GM10248 (cell line): ENCODE measurements around the gene SMC3.

Source experiments
- CTCF ChIA-PET: fragments of 300-600 bp; sonication (Branson Sonifier 250); formaldehyde crosslinking; extraction: SDS; loops from one replicate; lab custom pipeline; 2021; ENCODE audit warnings: antibody characterized with exemption; lab: Yijun Ruan, JAX
- POLR2A ChIA-PET: fragments of 350-650 bp; sonication (Branson Sonifier 250); formaldehyde crosslinking; extraction: SDS; loops from one replicate; lab custom pipeline; 2020; ENCODE audit warnings: antibody characterized with exemption; lab: Yijun Ruan, JAX
- DNase-seq: peaks from one replicate; pipeline ENCODE4 v3.0.0; 2012; ENCODE audit errors: extremely low spot score
- TF ChIP-seq, protein P1 (sequence below): IDR thresholded peaks from 2 replicates; pipeline ENCODE4 v1.5.1; 2012; ENCODE audit warnings: mild to moderate bottlenecking, low read depth; ENCODE audit errors: extremely low read depth, missing control alignments, control extremely low read depth

The SMC3 gene

DNA sequence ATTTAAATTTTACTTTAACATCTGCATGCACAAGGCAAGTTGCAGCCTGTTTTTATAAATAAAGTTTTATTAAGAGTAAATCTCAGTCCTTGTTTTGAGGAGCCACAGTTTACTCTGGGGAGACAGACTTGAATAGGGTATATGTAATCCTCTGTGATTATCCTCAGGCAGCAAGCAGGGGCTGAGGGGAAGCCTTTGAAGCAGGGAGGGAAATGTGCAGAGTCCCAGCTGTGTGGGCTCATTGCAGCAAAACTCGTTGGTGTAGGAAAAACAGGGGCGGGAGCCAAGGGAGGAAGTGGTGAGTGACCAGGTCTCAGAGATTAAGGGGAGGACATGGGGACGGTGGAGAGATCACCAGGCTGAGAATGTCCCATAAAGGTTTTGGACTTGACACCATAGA, 34.3 kb upstream of the SMC3 start:
- TF ChIP-seq, protein P1, sequence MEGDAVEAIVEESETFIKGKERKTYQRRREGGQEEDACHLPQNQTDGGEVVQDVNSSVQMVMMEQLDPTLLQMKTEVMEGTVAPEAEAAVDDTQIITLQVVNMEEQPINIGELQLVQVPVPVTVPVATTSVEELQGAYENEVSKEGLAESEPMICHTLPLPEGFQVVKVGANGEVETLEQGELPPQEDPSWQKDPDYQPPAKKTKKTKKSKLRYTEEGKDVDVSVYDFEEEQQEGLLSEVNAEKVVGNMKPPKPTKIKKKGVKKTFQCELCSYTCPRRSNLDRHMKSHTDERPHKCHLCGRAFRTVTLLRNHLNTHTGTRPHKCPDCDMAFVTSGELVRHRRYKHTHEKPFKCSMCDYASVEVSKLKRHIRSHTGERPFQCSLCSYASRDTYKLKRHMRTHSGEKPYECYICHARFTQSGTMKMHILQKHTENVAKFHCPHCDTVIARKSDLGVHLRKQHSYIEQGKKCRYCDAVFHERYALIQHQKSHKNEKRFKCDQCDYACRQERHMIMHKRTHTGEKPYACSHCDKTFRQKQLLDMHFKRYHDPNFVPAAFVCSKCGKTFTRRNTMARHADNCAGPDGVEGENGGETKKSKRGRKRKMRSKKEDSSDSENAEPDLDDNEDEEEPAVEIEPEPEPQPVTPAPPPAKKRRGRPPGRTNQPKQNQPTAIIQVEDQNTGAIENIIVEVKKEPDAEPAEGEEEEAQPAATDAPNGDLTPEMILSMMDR = no peak
- ChIA-PET POLR2A (no interaction called here), CTCF (interaction anchor here (0.9 to 1.6 kb wide), 3 partner anchors 36 to 179 kb away, joined by 3 to 5 read pairs (median 4); no protein-coding TSS in a partner anchor)
- no peak for DNase-seq

DNA sequence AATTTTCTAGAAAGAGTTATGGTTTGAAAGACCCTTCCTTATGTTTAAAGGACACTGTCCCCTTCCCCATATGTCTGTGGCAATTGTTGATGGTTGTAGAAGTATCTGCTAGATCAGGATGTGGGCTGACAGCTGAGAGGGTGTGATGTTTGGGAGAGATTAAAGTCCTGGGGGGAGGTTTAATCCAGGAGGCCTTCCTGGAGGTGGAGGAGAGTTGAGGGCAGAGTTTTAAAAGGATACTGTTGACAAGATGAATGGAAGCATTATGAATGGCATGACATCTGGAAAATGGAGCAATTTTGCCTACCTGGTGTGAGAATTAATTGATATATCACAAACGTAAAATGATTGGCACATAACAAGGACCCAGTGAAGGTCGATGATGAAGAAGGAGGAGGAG, 32.9 kb upstream of the SMC3 start:
- ChIA-PET POLR2A (no interaction called here), CTCF (interaction anchor here (0.8 to 2.0 kb wide), 5 partner anchors 11 to 224 kb away, joined by 3 to 6 read pairs (median 3); no protein-coding TSS in a partner anchor)
- TF ChIP-seq, protein P1 = no peak
- DNase-seq = no peak

DNA sequence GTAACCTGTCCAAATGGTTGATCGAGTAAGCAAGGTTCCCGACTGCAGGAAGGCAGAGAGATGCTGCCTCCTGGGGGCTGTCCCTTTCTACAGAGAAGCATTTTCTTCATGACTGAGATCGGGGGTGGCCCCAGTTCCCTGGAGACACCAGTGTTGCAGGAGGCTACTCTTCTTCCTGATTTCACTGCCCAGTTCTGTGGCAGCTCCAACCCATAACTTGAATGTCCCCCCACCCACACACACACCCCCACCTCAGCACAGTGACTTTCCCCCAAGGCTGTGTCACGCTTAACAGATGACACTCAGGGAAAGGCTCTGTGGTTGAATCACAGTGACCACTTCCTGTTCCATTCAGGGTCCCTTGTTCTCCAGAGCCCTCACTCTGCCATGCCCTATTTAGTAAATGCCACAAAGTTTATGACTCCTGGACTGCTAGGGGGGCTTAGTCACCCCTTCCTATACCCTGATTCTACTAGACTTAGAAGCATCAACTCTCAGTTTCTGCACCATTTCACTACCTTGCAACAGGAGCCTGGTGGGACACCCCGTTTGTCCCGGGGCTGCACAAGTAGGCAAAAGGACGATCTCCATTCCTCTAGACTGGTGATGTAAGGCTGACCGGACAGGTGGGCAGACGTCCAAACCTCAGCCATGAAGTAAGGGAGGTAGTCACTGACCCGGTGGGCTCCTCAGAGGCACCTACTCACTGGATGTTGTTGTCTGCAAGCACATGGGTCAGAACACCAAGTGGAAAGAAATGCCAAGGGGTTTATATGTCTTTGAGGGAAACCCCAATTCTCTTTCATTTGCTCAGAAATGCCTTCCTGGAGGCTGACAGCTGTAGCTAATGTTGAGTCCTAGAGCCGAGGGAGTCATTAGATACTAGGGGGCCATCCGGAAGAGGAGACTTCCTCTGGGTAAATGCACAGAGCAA, 31.3 kb upstream of the SMC3 start:
- CTCF ChIA-PET = interaction anchor here (1.0 to 2.0 kb wide), 4 partner anchors 27 to 230 kb away, joined by 3 to 6 read pairs (median 4); no protein-coding TSS in a partner anchor
- DNase-seq = peak; percentile 72
- TF ChIP-seq, protein P1 = peak; percentile 21
- POLR2A ChIA-PET = no interaction called here

DNA sequence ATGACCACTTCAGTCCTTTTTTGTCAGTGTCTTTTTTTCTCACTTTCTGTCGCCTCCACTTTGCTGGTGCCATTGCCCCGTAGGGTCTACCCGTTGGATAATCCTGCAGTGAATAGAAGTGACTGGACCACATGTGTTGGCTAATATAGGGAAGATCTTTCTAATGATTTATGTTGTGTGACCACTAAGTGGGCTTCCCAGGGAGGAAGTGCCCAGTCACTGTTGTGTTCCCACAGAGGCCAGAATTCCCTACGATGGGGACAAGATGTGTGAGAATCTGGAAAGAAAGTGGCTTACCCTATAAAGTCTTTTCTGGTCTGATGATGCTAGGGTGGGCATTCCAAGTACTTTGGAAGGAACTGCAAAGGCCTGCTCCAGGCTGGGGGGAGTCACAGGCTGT, 28.4 kb upstream of the SMC3 start:
- TF ChIP-seq, protein P1 = no peak
- CTCF ChIA-PET = interaction anchor here (0.8 to 3.6 kb wide), 5 partner anchors 9 to 184 kb away, joined by 3 to 22 read pairs (median 6); no protein-coding TSS in a partner anchor
- DNase-seq = no peak
- POLR2A ChIA-PET = no interaction called here

DNA sequence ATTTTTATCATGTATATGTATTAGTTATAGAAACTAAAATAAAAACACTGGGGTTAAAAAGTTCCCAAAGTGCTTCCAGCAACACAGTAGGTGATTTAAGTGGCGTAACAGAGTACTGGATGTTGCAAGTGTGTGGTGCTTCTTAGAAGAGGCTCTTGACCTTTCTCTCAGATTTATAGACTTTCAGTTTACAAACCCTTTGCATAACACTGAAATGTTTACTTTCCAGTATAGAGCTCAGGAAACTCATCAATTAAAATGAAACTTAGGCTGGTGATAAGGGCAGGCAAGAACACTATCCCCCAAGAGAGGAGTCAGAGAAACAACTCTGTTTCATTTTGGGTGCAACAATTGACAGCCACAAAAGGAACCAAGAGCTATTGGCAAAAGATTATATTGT, 27.5 kb upstream of the SMC3 start:
- POLR2A ChIA-PET = no interaction called here
- TF ChIP-seq, protein P1 = no peak
- CTCF ChIA-PET = interaction anchor here (0.6 to 3.6 kb wide), 13 partner anchors 8 to 266 kb away, joined by 3 to 22 read pairs (median 4); partner anchors contain the start of gene SMNDC1
- no peak for DNase-seq

DNA sequence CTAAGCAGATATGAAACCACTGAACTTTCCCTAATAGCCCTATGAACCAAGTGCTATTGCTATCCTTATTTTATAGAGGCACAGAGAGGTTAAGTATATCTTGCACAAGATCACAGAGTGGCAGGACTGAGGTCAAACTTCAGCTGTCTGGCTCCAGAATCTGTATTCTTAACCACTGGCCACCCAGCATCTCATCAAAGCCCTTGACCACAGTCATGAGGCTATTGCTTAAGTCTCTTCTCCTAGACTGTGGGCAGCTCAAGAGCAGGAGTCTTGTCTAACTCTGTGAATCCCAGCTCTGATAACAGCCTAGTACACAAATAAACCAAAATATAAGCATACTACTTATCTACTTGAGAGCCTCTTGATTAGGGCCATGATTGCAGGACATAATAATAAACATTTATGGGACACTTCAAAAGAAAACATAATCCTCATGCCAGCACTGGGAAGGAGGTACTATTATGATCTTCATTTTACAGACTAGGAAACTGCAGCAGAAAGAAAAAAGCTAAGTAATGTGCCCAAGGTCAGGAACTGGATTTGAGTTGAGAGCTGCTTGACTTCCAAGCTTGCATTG, 22.4 kb upstream of the SMC3 start:
- POLR2A ChIA-PET = interaction anchor here (0.6 kb wide), 1 partner anchor 16 kb away, joined by 3 read pairs; no protein-coding TSS in a partner anchor
- TF ChIP-seq, protein P1 = no peak

More for the DNA sequence above, 22.4 kb upstream of the SMC3 start:
- no peak for DNase-seq
- CTCF ChIA-PET = interaction anchor here (0.6 to 6.8 kb wide), 15 partner anchors 11 to 1592 kb away, joined by 3 to 86 read pairs (median 4); partner anchors contain the start of genes MXI1 and SMNDC1
